ENCODE data around the gene VCP. TPM values are rescaled to one million over a fixed set of nuclear protein-coding genes. Genes with fewer than 3 reads are reported as not detected.

The VCP gene
- total RNA-seq, 3 donors from 2014 or later: 150 to 193 (median 174) TPM

GRCh38 chr9:35110327-35110761 is 37.9 kb upstream of the VCP start:
- no peaks in the 10 kb centered on the region for H3K36me3 ChIP-seq (ENCODE audit: low read depth)
- no peaks in the 10 kb centered on the region for H3K9me3 ChIP-seq
- ATAC-seq: no peak
- intact Hi-C loops (cut with DNase I, micrococcal nuclease): loop anchor here in 1 of 2 donors (10.0 kb wide), 1 partner anchor 364 kb away; no protein-coding TSS in a partner anchor
- TF ChIP-seq CTCF (IDR thresholded peaks at IDR 0.05): no peak
- H3K4me1 ChIP-seq (ENCODE audit: low read depth): peaks cover 32% of the 10 kb centered on the region
- no peak overlapping the region for H3K4me3 ChIP-seq
- no peak for DNase-seq

- intact Hi-C loops (cut with DNase I, micrococcal nuclease): no loop called here
- Histone ChIP-seq H3K4me3 (no peak overlapping the region), H3K36me3 (ENCODE audit: low read depth) (no peaks in the 10 kb centered on the region), H3K9me3 (no peaks in the 10 kb centered on the region), H3K4me1 (ENCODE audit: low read depth) (peaks cover 20% of the 10 kb centered on the region)
- DNase-seq: no peak
- no peak for ATAC-seq
- no peak for TF ChIP-seq CTCF (IDR thresholded peaks at IDR 0.05)
These were observed 36.6 kb upstream of the VCP start for GRCh38 chr9:35108946-35109575.

DNA sequence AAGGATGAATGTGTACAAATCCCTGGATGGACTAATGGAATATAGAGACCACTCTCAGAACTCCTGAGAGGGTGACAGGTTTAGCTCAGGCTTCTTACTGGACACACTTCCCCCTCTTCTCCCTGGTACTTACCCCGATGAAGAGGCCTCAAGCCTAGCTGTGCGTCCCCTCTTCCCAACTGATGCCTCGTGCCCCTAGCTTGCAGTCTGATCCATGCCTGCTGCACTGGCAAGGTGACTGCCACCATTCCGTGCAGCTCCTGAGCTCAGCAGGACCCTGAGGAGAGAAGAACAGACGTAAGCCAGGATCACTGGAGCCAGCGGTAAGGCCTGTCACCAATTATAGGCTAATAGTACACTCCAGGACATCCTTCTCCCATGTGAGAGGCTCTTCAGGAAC is 36.0 kb upstream of the VCP start:
- intact Hi-C loops (cut with DNase I, micrococcal nuclease): no loop called here
- Histone ChIP-seq H3K9me3 (no peaks in the 10 kb centered on the region), H3K4me3 (no peak overlapping the region), H3K36me3 (ENCODE audit: low read depth) (no peaks in the 10 kb centered on the region), H3K4me1 (ENCODE audit: low read depth) (peaks cover 14% of the 10 kb centered on the region)
- no peak for TF ChIP-seq CTCF (IDR thresholded peaks at IDR 0.05)
- ATAC-seq (no peak), DNase-seq (no peak)

DNA sequence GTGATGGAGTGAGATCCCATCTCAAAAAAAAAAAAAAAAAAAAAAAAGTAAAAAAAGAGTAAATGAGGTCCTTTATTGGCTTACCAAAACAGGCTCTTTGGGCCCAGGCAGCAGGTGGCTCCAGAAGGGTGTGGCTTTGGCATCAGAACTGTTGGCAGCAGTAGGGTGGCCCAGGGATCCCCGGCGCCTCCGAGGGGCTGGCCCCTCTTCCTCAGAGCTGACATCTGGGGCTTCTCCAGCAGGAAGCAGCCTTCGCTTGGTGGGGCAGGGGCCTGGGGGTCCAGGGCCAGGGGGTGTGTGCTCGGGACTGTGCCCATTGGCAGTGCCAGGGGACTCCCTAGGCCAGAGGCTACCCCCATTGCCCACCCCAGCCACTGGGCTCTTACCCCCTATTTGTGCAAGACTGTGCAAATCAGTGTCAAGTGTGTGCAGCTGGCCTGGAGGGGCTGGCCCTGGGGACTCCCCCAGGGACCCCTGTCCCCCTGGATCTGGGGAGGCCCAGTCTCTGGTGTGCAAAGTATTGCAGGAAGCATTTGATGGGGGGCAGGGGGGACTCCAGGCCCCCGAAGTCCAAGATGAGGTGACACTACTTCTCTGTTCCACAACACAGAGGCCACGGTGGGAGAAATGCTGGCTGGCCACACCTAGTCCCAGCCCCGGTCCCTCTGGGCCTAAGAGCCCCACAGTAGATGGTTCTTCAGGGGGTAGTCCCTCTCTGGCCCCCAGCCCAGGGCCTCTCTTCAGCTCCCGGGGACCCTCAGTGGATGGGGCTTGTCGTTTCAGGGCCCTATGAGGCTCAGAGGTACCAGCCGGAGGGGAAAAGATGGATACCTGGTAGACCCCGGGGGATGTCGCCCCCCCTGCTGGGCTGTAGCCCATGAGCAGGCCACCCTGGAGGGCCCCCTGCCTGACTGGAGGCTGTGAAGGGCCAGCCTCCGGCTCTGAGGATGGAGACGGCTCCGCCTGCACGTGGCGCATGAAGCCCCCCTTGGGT is 35.2 kb upstream of the VCP start:
- no peak for TF ChIP-seq CTCF (IDR thresholded peaks at IDR 0.05)
- DNase-seq (no peak), ATAC-seq (no peak)
- H3K36me3 ChIP-seq (ENCODE audit: low read depth): no peaks in the 10 kb centered on the region
- no peak overlapping the region for H3K4me3 ChIP-seq
- intact Hi-C loops (cut with DNase I, micrococcal nuclease): no loop called here
- no peaks in the 10 kb centered on the region for H3K9me3 ChIP-seq
- H3K4me1 ChIP-seq (ENCODE audit: low read depth): peaks cover 11% of the 10 kb centered on the region

DNA sequence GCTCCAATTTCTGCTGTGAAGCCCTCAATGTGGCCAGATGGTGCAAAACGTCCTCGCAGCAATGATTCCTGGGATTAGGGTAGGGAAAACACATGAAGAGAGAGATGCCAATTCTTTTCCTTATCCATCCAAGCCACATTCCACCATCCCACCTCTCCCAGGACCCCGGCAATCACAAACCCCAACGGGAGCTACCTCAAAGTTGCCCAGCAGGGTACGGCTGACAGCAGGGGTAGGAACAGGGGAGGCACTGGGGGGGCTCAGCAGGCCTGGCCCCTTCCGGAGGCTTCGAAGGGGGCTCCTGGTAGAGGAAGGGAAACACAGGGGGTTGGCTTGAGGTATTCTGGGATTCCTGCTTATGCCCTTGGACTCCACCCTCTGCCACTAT is 33.9 kb upstream of the VCP start:
- Histone ChIP-seq H3K4me1 (ENCODE audit: low read depth) (peaks cover 15% of the 10 kb centered on the region), H3K36me3 (ENCODE audit: low read depth) (no peaks in the 10 kb centered on the region), H3K4me3 (no peak overlapping the region), H3K9me3 (no peaks in the 10 kb centered on the region)
- ATAC-seq (no peak), DNase-seq (no peak)
- no peak for TF ChIP-seq CTCF (IDR thresholded peaks at IDR 0.05)
- intact Hi-C loops (cut with DNase I, micrococcal nuclease): no loop called here
